Upper lobe of right lung (tissue), 1 donor: ENCODE results near the gene FYN. TPM values are rescaled to one million over a fixed set of nuclear protein-coding genes. Genes with fewer than 3 reads are reported as not detected.

ENCODE experiments used
- ATAC-seq: fragments of 200-7000 bp; cut with Tn5 transposase; one replicate; pipeline ENCODE4 v1.9.1; 2020; ENCODE audit warnings: mild to moderate bottlenecking, moderate library complexity
- DNase-seq: peaks from one replicate; pipeline ENCODE4 v3.0.0-alpha.2; 2020
- H3K27ac ChIP-seq: fragments of 200-600 bp; one replicate; pipeline ENCODE4 v1.8.0; 2022
- H3K27me3 ChIP-seq: fragments of 200-600 bp; one replicate; pipeline ENCODE4 v1.8.0; 2022; ENCODE audit warnings: mild to moderate bottlenecking
- H3K36me3 ChIP-seq: fragments of 200-600 bp; one replicate; pipeline ENCODE4 v1.8.0; 2022
- H3K4me1 ChIP-seq: fragments of 200-600 bp; one replicate; pipeline ENCODE4 v1.8.0; 2022
- H3K4me3 ChIP-seq: fragments of 200-600 bp; one replicate; pipeline ENCODE4 v1.8.0; 2022; ENCODE audit warnings: mild to moderate bottlenecking
- H3K9me3 ChIP-seq: fragments of 200-600 bp; one replicate; pipeline ENCODE4 v1.8.0; 2022
- intact Hi-C: fragments of 100-400 bp; cut with DNase I; formaldehyde crosslinking; loops from one replicate; pipeline ENCODE4 v1.11.0; 2022
- total RNA-seq: library from RNA; stranded (reverse); fragmentation: NEBNext Ultra II Directional; extraction: Animal tissue kit (Norgen Biotek cat#: 25700); gene quantifications from one replicate; pipeline ENCODE4 v1.2.1, GENCODE V29; 2021
- TF ChIP-seq, protein P1 (sequence below): fragments of 200-600 bp; IDR thresholded peaks from one replicate; pipeline ENCODE4 v1.8.0; 2022; ENCODE audit warnings: antibody characterized with exemption
- donor health status: DM: no; HTN: yes; CAD: no; lungs with severe emphysema.

The FYN gene
- total RNA-seq, 1 donor from 2014 or later: 115 TPM

DNA sequence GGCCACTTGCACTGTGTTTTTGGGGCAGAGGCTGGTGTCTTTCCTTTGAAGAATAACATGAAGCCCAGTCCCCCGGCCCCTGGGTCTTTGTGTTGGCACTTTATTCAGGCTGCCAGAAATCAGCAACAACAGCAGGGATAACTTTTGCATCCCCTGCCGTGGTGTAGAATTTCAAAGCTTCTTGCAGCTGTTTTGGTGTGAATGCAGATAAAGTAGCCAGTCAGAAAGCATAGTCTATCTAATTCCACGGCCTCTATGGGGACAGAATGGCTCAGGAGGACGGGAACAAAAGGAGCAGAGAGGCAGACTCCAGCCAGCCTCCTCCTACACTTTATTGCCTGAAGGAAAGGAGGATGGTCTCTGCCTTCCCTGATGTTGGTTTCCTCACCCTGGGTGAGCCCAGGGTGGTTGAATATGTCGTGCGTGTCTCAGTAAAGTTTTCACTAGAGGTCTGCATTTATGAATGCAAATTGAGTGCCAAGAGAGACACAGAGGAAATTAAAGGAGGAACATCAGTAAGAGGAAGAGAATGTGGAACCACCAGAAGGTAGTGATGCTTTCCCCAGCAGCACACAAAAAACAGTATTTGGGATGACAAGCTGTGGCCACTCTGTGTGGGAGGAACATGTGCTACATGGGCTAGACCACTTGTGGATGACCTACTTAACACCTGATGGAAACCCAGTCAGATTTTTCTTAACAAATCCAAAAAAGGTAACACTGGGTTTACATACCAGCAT, 141.6 kb downstream of the FYN start:
- TF ChIP-seq, protein P1, sequence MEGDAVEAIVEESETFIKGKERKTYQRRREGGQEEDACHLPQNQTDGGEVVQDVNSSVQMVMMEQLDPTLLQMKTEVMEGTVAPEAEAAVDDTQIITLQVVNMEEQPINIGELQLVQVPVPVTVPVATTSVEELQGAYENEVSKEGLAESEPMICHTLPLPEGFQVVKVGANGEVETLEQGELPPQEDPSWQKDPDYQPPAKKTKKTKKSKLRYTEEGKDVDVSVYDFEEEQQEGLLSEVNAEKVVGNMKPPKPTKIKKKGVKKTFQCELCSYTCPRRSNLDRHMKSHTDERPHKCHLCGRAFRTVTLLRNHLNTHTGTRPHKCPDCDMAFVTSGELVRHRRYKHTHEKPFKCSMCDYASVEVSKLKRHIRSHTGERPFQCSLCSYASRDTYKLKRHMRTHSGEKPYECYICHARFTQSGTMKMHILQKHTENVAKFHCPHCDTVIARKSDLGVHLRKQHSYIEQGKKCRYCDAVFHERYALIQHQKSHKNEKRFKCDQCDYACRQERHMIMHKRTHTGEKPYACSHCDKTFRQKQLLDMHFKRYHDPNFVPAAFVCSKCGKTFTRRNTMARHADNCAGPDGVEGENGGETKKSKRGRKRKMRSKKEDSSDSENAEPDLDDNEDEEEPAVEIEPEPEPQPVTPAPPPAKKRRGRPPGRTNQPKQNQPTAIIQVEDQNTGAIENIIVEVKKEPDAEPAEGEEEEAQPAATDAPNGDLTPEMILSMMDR: no peak
- Histone ChIP-seq H3K27ac (peak overlapping the region; percentile 1), H3K36me3 (no peaks in the 10 kb centered on the region), H3K4me1 (peaks cover 14% of the 10 kb centered on the region), H3K27me3 (no peaks in the 10 kb centered on the region), H3K4me3 (no peak overlapping the region), H3K9me3 (no peaks in the 10 kb centered on the region)
- no peak for DNase-seq
- intact Hi-C loops: no loop called here
- peak; percentile 45 for ATAC-seq

DNA sequence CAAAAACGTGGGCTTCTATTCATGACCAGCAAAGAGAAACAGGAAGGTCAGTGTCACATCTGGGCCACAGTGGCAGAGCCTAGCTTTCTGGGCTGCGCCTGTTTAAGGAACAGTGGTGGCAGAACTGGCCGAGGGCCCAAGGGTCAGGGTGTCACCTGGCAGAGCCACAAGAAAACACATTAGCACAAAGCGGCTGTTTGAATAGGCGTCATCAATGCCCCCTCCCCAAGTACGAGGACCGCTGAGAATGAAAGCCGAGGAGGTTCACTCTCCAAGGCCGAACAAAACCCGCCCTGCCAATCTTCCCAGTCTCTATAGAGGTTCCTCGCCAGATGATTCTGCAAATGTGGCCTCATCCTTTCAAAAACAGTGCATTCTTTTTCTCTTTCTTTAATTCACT, 142.4 kb downstream of the FYN start:
- TF ChIP-seq, protein P1: no peak
- ATAC-seq (peak; percentile 51), DNase-seq (no peak)
- intact Hi-C loops: no loop called here
- H3K4me3 ChIP-seq: no peak overlapping the region
- no peaks in the 10 kb centered on the region for H3K36me3 ChIP-seq
- no peaks in the 10 kb centered on the region for H3K9me3 ChIP-seq
- no peaks in the 10 kb centered on the region for H3K27me3 ChIP-seq
- peak overlapping the region; percentile 1 for H3K27ac ChIP-seq
- peaks cover 12% of the 10 kb centered on the region for H3K4me1 ChIP-seq

DNA sequence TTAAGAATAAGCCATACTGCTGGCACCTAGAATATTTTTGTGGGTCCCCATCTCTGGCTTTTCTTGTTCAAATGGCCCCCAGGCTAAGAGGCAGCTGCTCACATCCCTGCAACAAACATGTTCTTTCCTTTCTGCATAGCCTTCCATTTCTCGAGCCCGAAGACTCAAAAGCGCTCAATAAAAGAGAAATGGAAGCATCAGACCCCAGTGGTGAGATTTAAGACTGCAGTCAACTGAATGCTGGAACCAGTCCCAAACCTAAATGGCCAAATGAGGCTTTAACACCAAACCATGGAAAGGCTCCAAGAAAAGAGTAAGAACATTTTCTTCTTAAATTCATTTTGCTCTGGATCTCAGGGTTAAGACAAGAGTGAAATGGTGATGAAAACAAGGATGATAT, 145.4 kb downstream of the FYN start:
- Histone ChIP-seq H3K4me1 (peaks cover 32% of the 10 kb centered on the region), H3K27me3 (no peaks in the 10 kb centered on the region), H3K27ac (no peak overlapping the region), H3K4me3 (no peak overlapping the region), H3K36me3 (no peaks in the 10 kb centered on the region), H3K9me3 (no peaks in the 10 kb centered on the region)
- TF ChIP-seq, protein P1: peak; percentile 34
- no peak for DNase-seq
- intact Hi-C loops: no loop called here
- ATAC-seq: no peak

DNA sequence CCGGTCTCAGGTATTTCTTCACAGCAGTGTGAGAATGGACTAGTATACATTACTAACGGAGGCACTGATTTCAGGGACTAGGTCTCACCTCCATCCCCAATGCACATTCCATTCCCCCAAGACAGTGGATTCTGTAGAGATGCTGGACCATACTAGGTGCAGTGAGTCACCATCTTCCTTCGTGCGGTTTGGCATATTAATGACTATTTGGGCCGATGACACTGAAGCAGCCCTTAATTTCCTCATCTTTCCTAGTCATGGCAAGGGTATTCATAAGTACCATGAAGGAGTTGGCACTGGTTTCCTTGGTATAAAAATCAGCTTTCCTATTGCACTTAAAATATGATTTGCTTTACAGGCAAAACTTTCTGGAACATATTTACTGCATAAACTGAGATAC, 146.2 kb downstream of the FYN start:
- Histone ChIP-seq H3K36me3 (no peaks in the 10 kb centered on the region), H3K9me3 (no peaks in the 10 kb centered on the region), H3K4me3 (no peak overlapping the region), H3K4me1 (peaks cover 40% of the 10 kb centered on the region), H3K27me3 (no peaks in the 10 kb centered on the region), H3K27ac (no peak overlapping the region)
- no peak for DNase-seq
- intact Hi-C loops: no loop called here
- no peak for ATAC-seq
- TF ChIP-seq, protein P1: no peak

DNA sequence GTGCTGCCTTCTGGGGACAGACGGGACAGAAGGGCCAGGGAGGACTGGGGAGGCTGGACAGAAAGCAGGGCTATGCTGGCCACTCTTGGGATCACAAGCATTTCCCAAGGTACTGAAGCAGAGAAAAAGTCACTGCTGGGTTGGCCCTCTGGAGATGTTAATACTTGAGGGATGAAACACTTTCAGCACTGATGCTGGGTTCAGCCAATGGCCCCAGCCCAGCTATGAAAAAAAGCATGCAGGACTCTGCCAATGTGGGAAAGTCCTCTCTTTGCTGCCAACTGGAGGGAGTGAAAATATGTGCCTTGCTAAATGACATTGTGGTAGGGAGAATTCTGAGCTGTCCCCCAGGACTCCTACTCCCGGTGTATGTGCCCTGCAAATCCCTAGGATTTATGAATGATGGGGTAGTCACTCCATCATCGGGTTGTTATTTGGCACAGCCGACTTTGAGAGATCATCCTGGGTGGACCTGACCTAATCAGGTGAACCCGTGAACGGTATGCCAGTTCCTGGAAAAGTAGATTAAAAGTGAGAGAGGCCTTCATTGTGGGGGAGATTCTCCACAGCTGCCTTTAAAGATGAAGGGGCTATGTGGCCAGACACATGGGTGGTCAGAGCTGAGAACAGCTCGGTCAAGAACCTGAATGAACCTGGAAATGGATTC, 147.7 kb downstream of the FYN start:
- H3K9me3 ChIP-seq: no peaks in the 10 kb centered on the region
- H3K36me3 ChIP-seq: no peaks in the 10 kb centered on the region
- no peak overlapping the region for H3K27ac ChIP-seq
- DNase-seq (no peak), ATAC-seq (no peak)
- TF ChIP-seq, protein P1: no peak
- no peaks in the 10 kb centered on the region for H3K27me3 ChIP-seq
- intact Hi-C loops: no loop called here
- H3K4me1 ChIP-seq: peaks cover 38% of the 10 kb centered on the region
- H3K4me3 ChIP-seq: no peak overlapping the region
